ENCODE data around the gene HAPLN3. TPM values are rescaled to one million over a fixed set of nuclear protein-coding genes. Genes with fewer than 3 reads are reported as not detected.
A peak's percentile ranks its signal among the peaks of the same experiment; 100 is the strongest.

The HAPLN3 gene
- total RNA-seq, 2 experiments from 2014 or later = 103 to 105 TPM

DNA sequence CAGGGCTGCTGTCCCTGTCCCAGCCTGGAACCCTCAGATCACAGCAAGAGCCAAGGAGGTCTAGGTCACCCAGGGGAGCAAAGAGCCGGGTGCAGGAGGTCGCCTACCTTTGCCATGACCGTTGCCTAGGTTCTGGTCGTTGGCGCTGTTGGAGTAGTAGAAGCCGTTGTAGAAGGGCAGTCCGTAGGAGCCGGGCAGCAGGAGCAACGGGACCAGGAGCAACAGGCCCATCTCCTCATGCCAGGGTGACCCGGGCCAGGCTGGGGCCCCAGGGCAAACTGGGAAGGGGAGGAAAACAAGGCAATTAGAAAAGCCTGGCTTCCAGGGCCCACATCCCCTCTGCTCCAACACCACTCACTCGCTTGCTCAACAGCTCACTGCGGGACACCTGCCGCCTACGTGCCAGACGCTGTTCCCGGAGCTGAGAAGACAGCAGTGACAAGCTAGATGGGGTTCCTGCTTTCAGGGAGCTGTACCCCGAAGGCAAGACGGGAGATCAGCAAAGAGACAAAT, 8.2 kb downstream of the HAPLN3 start:
- DNase-seq = no peak
- Mint-ChIP-seq H3K27ac (no peak overlapping the region), H3K27me3 (ENCODE audit: low read depth) (no peaks in the 10 kb centered on the region), H3K9me3 (no peaks in the 10 kb centered on the region), H3K36me3 (ENCODE audit: low read depth) (peaks cover 38% of the 10 kb centered on the region), H3K4me1 (ENCODE audit: low read depth) (peaks cover 7% of the 10 kb centered on the region), H3K4me3 (no peak overlapping the region)
- CTCF ChIA-PET = interaction anchor here (0.7 to 2.2 kb wide), 2 partner anchors 17 to 228 kb away, joined by 3 to 7 read pairs; no protein-coding TSS in a partner anchor
- intact Hi-C loops (cut with micrococcal nuclease) = no loop called here

DNA sequence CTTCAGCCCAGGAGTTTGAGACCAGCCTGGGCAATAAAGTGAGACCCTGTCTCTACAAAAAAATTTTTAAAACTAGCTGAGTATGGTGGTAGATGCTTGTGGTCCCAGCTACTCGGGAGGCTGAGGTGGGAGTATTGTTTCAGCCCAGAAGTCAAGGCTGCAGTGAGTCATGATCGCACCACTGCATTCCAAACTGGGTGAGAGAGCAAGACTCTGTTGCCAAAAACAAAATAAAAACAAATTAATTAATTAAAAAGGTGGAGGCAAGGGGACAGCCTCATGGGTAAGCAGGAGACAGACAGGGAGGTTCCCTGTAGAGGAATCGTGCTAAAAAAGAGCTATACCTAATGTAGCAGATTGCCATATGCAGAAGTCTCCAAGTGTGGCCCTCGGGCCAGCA, 12.6 kb downstream of the HAPLN3 start:
- no peak overlapping the region for H3K4me3 Mint-ChIP-seq
- intact Hi-C loops (cut with micrococcal nuclease) = no loop called here
- CTCF ChIA-PET = interaction anchor here (1.6 kb wide), 1 partner anchor 11 kb away, joined by 3 read pairs; no protein-coding TSS in a partner anchor
- H3K9me3 Mint-ChIP-seq = no peaks in the 10 kb centered on the region
- no peaks in the 10 kb centered on the region for H3K27me3 Mint-ChIP-seq (ENCODE audit: low read depth)
- H3K4me1 Mint-ChIP-seq (ENCODE audit: low read depth) = no peaks in the 10 kb centered on the region
- H3K27ac Mint-ChIP-seq = no peak overlapping the region
- H3K36me3 Mint-ChIP-seq (ENCODE audit: low read depth) = peaks cover 42% of the 10 kb centered on the region
- no peak for DNase-seq

DNA sequence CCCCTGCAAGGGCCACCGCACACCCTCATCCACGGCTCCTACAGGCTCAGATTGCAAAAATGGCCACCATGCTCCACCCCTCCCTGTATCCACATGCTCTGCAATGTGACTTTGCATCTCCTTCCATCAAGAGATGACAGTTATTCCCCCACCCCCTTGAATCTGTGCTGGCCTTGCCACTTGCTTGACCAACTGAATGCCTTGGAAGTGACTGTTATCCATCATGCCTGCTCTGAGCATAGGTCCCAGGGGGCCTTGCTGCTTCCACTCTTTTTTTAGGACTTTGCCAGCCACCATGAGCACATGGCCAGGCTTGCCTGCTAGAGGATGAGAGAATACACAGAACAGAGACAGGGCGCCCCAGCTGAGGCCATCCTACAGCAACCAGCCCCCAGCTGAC, 13.6 kb downstream of the HAPLN3 start:
- CTCF ChIA-PET = interaction anchor here (0.6 to 1.6 kb wide), 2 partner anchors 12 to 155 kb away, joined by 3 read pairs; no protein-coding TSS in a partner anchor
- Mint-ChIP-seq H3K27ac (no peak overlapping the region), H3K36me3 (ENCODE audit: low read depth) (peaks cover 38% of the 10 kb centered on the region), H3K9me3 (no peaks in the 10 kb centered on the region), H3K4me3 (no peak overlapping the region), H3K4me1 (ENCODE audit: low read depth) (no peaks in the 10 kb centered on the region), H3K27me3 (ENCODE audit: low read depth) (no peaks in the 10 kb centered on the region)
- intact Hi-C loops (cut with micrococcal nuclease) = no loop called here
- DNase-seq = no peak

DNA sequence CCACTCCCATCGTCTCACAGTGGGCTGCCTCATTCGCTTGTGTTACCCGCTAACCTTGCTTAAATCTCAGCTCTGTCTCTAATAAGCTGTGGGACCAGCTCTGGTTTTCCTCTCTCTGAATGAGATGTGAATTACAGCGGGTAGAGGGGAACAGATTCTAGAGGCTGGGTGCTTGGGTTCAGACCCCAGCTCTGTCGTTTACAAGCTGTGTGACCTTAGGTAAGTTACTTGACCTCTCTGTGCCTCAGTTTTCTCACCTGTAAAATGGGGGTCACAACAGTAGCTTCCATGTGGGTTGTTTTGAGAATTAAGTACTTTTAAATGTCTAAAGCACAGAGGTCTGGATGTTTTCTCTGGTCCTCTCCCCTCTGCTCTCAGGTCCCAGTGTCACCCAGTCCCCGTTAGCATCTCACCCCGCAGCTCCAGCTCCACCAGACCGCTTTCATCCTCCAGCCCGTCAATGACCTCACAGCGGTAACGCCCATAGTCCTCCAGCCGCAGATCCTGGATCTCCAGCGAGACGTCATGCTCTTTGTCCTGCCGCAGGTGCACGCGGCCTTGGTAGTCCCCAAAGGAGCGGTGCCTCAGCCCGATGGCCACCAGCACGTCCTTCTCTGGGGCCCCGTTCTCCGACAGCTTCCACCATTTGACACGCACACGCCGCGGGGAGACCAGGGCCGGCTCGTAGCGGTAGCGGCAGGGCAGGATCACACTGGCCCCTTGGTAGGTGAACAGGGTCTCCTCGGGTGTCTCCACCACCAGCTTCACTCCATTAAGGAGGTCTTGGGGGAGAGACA, 14.2 kb downstream of the HAPLN3 start:
- Mint-ChIP-seq H3K4me3 (no peak overlapping the region), H3K4me1 (ENCODE audit: low read depth) (no peaks in the 10 kb centered on the region), H3K9me3 (no peaks in the 10 kb centered on the region), H3K27ac (no peak overlapping the region), H3K36me3 (ENCODE audit: low read depth) (peaks cover 41% of the 10 kb centered on the region), H3K27me3 (ENCODE audit: low read depth) (no peaks in the 10 kb centered on the region)
- CTCF ChIA-PET = interaction anchor here (0.7 to 1.5 kb wide), 4 partner anchors 22 to 136 kb away, joined by 3 to 6 read pairs (median 4); no protein-coding TSS in a partner anchor
- DNase-seq = no peak
- intact Hi-C loops (cut with micrococcal nuclease) = no loop called here

DNA sequence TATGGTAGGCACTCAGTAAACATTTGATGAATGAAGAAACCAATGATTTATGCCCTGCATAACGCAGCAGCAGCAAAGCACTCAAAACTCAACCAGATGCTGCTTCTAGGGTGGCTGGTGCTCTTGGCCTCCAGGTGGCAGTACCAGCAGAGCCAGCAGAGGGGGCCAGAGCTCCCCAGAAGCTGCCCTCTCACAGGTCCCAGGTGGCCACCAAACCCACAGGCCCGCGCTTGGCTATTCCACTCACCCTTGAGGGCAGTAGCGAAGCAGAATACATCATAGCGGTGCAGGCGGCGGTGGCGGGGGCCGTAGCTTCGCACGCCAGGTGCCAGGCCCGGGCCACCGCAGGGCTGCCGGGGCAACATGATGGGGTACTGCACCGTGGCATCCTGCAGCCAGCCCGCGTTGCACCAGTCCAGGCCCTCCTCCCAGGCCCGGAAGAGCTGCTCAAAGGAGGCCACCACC, 16.6 kb downstream of the HAPLN3 start:
- DNase-seq = peak; percentile 53
- CTCF ChIA-PET = interaction anchor here (0.5 to 1.7 kb wide), 12 partner anchors 9 to 293 kb away, joined by 3 to 7 read pairs (median 4); no protein-coding TSS in a partner anchor
- intact Hi-C loops (cut with micrococcal nuclease) = no loop called here
- Mint-ChIP-seq H3K27ac (no peak overlapping the region), H3K4me1 (ENCODE audit: low read depth) (no peaks in the 10 kb centered on the region), H3K9me3 (no peaks in the 10 kb centered on the region), H3K36me3 (ENCODE audit: low read depth) (peaks cover 33% of the 10 kb centered on the region), H3K27me3 (ENCODE audit: low read depth) (no peaks in the 10 kb centered on the region), H3K4me3 (no peak overlapping the region)

DNA sequence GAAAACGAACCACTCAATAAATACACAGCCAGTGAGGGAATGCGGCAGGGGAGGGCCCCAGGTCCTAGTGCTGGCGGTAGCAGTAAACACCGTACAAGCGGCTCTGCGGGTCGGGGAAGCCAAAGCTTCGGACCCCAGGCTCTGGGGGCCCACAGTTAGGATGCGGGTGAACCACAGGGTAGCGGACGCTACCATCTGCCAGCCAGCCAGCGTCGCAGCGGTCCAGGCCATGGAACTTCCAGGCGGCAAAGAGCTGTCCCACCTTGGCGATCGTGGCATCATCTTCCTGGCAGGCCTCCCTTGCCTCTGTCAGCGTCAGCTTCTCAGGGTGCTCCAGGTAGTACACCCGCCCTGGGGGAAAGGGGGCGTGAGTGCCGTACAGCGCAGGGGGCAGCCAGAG, 17.4 kb downstream of the HAPLN3 start:
- CTCF ChIA-PET = interaction anchor here (0.6 to 1.7 kb wide), 3 partner anchors 9 to 327 kb away, joined by 3 to 6 read pairs (median 4); no protein-coding TSS in a partner anchor
- no peaks in the 10 kb centered on the region for H3K27me3 Mint-ChIP-seq (ENCODE audit: low read depth)
- peaks cover 30% of the 10 kb centered on the region for H3K36me3 Mint-ChIP-seq (ENCODE audit: low read depth)
- no peak overlapping the region for H3K4me3 Mint-ChIP-seq
- no peaks in the 10 kb centered on the region for H3K4me1 Mint-ChIP-seq (ENCODE audit: low read depth)
- H3K9me3 Mint-ChIP-seq = no peaks in the 10 kb centered on the region
- DNase-seq = no peak
- intact Hi-C loops (cut with micrococcal nuclease) = no loop called here
- no peak overlapping the region for H3K27ac Mint-ChIP-seq

DNA sequence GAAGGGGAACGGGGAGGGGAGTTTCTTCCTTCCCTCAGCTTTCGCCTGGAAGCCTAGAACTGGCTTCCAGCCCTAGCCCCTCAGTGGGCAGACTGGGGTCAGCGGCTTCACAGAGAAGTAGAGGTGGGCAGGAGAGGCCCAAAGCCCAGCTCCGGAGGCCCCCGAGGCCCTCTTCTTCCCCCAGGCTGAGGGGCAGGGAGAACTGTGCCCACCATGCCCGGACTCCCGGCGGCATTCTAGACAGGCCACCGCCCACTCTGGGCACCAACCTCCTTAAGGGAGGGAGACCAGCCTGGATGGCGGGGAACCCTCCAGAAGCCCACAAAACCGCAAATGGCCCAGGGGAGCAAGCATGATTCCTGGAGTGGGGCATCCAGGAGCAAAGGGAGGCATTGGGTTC, 17.9 kb downstream of the HAPLN3 start:
- no peak for DNase-seq
- H3K27ac Mint-ChIP-seq = no peak overlapping the region
- H3K9me3 Mint-ChIP-seq = no peaks in the 10 kb centered on the region
- no peak overlapping the region for H3K4me3 Mint-ChIP-seq
- CTCF ChIA-PET = interaction anchor here (1.7 kb wide), 1 partner anchor 8 kb away, joined by 6 read pairs; no protein-coding TSS in a partner anchor
- intact Hi-C loops (cut with micrococcal nuclease) = no loop called here
- H3K27me3 Mint-ChIP-seq (ENCODE audit: low read depth) = no peaks in the 10 kb centered on the region
- no peaks in the 10 kb centered on the region for H3K4me1 Mint-ChIP-seq (ENCODE audit: low read depth)
- H3K36me3 Mint-ChIP-seq (ENCODE audit: low read depth) = peaks cover 27% of the 10 kb centered on the region

DNA sequence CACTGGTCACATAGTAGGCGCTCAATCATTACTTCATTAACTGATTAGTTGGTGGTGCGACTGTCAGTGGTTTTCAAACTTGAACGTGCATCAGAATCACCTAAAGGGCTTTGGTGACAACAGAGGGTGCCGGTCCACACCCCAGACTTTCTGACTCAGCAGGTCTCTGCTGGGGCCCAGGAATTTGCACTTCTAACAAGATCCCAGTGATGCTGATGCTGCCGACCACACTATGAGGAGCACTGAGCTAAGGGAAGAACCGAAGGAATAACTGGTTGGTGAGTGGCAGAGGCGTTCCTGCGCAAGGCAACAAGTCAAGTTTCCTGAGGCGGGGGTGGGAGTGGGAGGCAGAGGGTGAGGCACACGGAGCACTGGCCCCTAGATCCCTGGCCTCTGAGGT, 18.8 kb downstream of the HAPLN3 start:
- Mint-ChIP-seq H3K4me3 (no peak overlapping the region), H3K27ac (no peak overlapping the region), H3K4me1 (ENCODE audit: low read depth) (no peaks in the 10 kb centered on the region), H3K9me3 (no peaks in the 10 kb centered on the region), H3K36me3 (ENCODE audit: low read depth) (peaks cover 22% of the 10 kb centered on the region), H3K27me3 (ENCODE audit: low read depth) (no peaks in the 10 kb centered on the region)
- intact Hi-C loops (cut with micrococcal nuclease) = no loop called here
- no peak for DNase-seq
- CTCF ChIA-PET = no interaction called here

DNA sequence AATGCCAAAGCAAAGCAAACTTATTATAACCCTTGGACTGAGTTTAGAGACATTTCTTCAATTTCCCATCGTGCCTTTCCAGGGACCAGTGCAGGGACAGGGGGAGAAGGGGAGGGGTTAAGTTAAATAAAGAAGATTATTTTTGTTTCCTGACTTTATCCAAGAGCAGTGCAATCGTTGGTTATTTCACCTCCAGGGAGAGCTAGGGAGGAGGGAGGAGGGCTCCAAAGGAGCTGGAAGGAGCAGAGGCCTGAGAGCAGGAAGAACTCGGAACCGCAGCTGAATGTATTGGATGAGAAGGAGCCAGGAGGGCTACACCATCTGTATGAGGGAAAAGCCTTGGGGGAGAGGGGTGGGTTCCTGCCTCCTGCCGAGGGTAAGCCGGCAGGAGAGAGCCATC, 20.7 kb downstream of the HAPLN3 start:
- Mint-ChIP-seq H3K27ac (no peak overlapping the region), H3K4me1 (ENCODE audit: low read depth) (no peaks in the 10 kb centered on the region), H3K4me3 (no peak overlapping the region), H3K9me3 (no peaks in the 10 kb centered on the region), H3K27me3 (ENCODE audit: low read depth) (no peaks in the 10 kb centered on the region), H3K36me3 (ENCODE audit: low read depth) (peaks cover 13% of the 10 kb centered on the region)
- intact Hi-C loops (cut with micrococcal nuclease) = no loop called here
- DNase-seq = no peak
- CTCF ChIA-PET = no interaction called here

DNA sequence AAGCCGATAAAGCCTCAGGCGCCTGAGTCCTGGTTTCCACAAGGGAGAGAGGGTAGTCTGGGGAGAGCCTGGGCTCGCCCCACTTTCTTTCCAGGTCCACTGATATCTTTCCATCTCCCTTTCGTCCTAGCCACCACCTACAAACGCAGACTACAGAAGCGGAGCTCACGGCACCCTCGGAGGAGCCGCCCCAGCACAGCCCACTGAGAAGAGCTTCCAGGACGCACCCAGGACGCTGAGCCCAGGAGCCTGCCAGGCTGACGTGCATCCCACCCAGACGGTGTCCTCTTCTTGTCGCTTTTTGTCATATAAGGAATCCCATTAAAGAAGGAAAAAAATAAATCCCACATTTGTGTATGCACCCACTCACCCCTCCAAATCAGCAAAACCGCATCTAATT, 21.1 kb downstream of the HAPLN3 start:
- Mint-ChIP-seq H3K36me3 (ENCODE audit: low read depth) (peaks cover 12% of the 10 kb centered on the region), H3K27ac (no peak overlapping the region), H3K4me3 (no peak overlapping the region), H3K4me1 (ENCODE audit: low read depth) (no peaks in the 10 kb centered on the region), H3K9me3 (no peaks in the 10 kb centered on the region), H3K27me3 (ENCODE audit: low read depth) (no peaks in the 10 kb centered on the region)
- intact Hi-C loops (cut with micrococcal nuclease) = no loop called here
- no peak for DNase-seq
- CTCF ChIA-PET = no interaction called here

DNA sequence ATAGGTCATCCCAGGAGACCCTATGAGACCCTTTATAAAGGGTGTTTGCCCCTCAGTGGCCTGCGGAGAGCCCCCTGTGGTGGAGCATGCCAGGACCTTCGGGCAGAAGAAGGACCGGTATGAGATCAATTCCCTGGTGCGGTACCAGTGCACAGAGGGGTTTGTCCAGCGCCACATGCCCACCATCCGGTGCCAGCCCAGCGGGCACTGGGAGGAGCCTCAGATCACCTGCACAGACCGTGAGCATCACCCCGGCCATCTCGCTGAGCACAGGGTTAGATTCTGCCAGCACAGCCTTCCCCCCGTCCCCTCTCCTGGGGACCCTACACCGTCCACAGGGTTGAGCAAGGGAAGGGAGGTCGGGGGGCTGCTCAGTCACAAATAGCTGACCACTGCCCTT, 21.6 kb downstream of the HAPLN3 start:
- intact Hi-C loops (cut with micrococcal nuclease) = no loop called here
- Mint-ChIP-seq H3K4me1 (ENCODE audit: low read depth) (no peaks in the 10 kb centered on the region), H3K4me3 (no peak overlapping the region), H3K27me3 (ENCODE audit: low read depth) (no peaks in the 10 kb centered on the region), H3K9me3 (no peaks in the 10 kb centered on the region), H3K27ac (no peak overlapping the region), H3K36me3 (ENCODE audit: low read depth) (peaks cover 11% of the 10 kb centered on the region)
- CTCF ChIA-PET = no interaction called here
- no peak for DNase-seq

DNA sequence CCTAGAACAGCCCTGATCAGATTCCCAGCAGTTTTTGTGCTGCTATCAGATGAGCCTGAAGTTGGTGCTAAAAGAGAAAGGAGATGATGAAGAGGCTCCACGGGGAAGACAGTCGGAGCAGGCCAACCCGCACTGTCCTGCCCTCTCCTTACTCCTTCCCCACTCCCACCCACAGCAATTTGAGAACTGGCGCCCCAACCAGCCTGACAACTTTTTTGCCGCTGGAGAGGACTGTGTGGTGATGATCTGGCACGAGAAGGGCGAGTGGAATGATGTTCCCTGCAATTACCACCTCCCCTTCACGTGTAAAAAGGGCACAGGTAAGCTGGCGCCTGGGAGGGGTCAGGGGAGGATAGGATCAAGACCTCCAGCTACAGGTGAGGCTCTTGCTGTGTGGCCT, 22.6 kb downstream of the HAPLN3 start:
- peaks cover 9% of the 10 kb centered on the region for H3K36me3 Mint-ChIP-seq (ENCODE audit: low read depth)
- no peak overlapping the region for H3K4me3 Mint-ChIP-seq

DNA sequence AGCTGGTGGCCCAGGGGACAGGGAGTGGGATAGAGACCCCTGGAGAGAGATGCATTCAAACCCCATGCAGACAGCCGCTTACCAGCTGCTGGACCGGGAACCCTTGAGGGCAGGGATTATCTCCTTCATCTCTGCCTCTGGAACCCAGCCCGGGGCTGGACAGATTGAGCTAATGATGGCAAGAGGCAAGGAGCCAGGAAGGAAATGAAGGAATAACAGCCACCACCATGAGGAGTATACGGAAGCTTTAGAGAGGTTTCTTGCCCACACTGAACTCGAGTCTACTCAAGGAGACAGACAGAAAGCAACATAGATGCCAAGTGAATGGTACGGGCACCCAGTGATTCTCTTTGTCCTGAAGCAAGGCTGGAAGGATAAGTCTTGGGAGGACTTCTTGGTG, 23.2 kb downstream of the HAPLN3 start:
- intact Hi-C loops (cut with micrococcal nuclease) = no loop called here
- CTCF ChIA-PET = no interaction called here
- H3K36me3 Mint-ChIP-seq (ENCODE audit: low read depth) = peaks cover 9% of the 10 kb centered on the region

More for the DNA sequence above, 22.6 kb downstream of the HAPLN3 start:
- Mint-ChIP-seq H3K9me3 (no peaks in the 10 kb centered on the region), H3K27me3 (ENCODE audit: low read depth) (no peaks in the 10 kb centered on the region), H3K4me1 (ENCODE audit: low read depth) (no peaks in the 10 kb centered on the region), H3K27ac (no peak overlapping the region)
- CTCF ChIA-PET = no interaction called here
- intact Hi-C loops (cut with micrococcal nuclease) = no loop called here
- no peak for DNase-seq

More for the DNA sequence above, 23.2 kb downstream of the HAPLN3 start:
- Mint-ChIP-seq H3K4me1 (ENCODE audit: low read depth) (no peaks in the 10 kb centered on the region), H3K27ac (no peak overlapping the region), H3K9me3 (no peaks in the 10 kb centered on the region), H3K4me3 (no peak overlapping the region), H3K27me3 (ENCODE audit: low read depth) (no peaks in the 10 kb centered on the region)
- DNase-seq = no peak
